PC-3 (cell line): ENCODE data around the gene ELOVL5.

Experiments
- CTCF ChIP-seq: fragments of 300-600 bp; sonication (generic); conservative IDR thresholded peaks from 2 replicates; pipeline ENCODE4 v1.5.1; 2017; ENCODE audit warnings: antibody characterized with exemption, low read depth, mild to moderate bottlenecking, low read length
- EZH2 ChIP-seq: fragments of 300-600 bp; sonication (generic); IDR thresholded peaks from one replicate; pipeline ENCODE4 v1.6.1; 2017; ENCODE audit warnings: antibody characterized with exemption, mild to moderate bottlenecking, low read length; ENCODE audit not compliant: unreplicated experiment
- EZH2phosphoT487 ChIP-seq: fragments of 300-600 bp; sonication (generic); IDR thresholded peaks from 2 replicates; pipeline ENCODE4 v1.6.1; 2018; ENCODE audit warnings: mild to moderate bottlenecking, antibody characterized with exemption, low read length, borderline replicate concordance

GRCh38 chr6:53220605-53221004, 128.1 kb downstream of the ELOVL5 start:
- TF ChIP-seq CTCF (no peak), EZH2 (no peak), EZH2phosphoT487 (no peak)
